SKM-1 (cell line): ENCODE measurements around the gene SPATC1L.

Source experiments
- DNase-seq: peaks from one replicate; lab custom pipeline; 2025; ENCODE audit not compliant: unreplicated experiment; lab: John Stamatoyannopoulos, UW

The SPATC1L gene

GRCh38 chr21:46122237-46122671 is 62.0 kb downstream of the SPATC1L start:
- no peak for DNase-seq

DNA sequence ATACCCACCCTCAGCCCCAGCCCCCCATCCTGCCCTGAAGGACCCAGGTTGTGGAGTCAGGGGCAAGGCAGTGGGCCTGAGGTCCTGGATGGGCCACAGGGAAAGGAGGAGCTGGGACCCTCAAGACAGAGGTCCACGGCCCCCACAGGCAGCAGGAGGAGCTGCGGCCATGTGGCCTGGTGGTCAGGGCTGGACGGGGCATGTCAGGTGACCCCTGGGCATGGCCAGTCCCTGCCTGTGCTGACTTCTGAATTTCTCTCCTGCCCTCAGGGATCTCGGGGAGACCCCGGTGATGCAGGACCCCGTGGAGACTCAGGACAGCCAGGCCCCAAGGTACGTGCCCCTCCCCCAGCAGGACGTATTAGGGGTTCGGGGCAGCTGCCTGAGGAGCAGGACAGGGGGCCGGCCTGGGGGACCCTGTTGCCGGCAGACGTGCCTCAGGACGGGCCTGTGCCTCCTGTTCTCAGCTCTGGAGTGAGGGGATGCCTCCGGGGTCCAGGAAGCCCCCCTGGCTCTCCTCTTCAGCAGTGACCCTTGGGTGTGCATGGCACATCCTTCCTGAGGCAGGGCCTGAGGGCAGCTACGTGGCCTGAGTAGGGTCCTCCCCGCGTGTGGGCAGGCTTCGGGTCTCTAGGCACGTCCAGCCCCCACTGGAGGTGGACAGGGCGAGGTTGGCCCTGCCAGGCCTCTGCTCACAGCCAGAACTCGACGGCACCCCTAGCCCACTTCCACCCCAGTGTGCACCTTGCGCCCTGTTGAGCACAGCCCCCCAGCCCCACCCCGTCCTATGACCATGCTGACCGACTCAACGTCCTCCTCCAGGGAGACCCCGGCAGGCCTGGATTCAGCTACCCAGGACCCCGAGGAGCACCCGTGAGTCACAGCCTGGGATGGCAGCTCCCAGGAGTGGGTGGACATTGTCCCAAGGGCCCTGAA is 62.7 kb downstream of the SPATC1L start:
- DNase-seq: no peak

GRCh38 chr21:46120301-46121285 is 63.7 kb downstream of the SPATC1L start:
- no peak for DNase-seq

DNA sequence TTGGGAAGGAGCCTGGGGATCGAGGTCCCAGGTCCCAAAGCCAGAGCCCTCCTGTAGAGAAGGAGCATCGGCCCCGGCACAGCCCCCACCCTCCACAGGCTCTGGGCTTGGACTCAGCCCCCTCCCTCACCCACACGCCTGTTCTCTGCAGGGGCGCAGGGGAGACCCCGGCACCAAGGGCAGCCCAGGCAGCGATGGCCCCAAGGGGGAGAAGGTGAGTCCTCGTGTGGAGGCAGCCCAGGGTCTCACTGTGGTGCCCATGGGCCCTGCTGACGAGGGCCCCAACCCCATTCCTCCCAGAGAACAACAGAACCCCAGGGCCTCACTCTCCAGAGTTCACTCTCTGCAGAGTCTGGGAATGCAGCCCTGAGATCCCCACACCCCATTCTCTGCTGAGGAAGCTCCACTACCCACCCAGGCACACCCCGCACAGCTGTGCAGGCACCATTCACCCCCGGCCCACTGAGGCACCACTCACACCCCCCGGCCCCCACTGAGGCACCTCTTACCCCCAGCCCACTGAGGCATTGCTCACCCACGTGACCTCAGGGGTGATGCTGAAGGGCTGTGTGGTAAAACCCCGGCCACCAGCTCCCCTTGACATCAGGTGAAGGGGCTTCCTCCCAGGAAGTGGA is 64.5 kb downstream of the SPATC1L start:
- DNase-seq: no peak

DNA sequence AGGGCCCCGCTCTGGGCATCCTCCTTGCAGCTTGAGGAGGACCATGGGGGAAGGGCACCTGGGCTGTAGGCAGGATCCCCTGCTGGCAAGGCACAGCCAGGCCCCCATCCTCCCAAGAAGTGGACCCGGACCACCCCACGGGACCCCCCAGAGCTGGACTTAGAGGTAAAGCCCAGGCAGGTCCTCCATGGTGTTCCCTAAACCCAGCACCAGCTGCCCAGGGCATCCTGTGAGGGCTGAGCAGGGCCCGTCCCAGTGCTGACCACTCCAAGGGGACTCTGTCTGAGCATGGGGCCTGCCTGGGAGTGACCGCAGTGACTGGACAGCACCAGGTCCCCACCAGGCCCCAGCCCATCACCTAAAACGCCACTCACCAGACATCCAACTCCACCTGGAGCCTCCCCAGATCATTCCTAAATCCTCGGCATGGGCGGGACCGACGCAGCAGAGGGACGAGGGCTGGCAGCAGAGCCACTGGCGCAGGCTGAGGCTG is 65.1 kb downstream of the SPATC1L start:
- DNase-seq: no peak

DNA sequence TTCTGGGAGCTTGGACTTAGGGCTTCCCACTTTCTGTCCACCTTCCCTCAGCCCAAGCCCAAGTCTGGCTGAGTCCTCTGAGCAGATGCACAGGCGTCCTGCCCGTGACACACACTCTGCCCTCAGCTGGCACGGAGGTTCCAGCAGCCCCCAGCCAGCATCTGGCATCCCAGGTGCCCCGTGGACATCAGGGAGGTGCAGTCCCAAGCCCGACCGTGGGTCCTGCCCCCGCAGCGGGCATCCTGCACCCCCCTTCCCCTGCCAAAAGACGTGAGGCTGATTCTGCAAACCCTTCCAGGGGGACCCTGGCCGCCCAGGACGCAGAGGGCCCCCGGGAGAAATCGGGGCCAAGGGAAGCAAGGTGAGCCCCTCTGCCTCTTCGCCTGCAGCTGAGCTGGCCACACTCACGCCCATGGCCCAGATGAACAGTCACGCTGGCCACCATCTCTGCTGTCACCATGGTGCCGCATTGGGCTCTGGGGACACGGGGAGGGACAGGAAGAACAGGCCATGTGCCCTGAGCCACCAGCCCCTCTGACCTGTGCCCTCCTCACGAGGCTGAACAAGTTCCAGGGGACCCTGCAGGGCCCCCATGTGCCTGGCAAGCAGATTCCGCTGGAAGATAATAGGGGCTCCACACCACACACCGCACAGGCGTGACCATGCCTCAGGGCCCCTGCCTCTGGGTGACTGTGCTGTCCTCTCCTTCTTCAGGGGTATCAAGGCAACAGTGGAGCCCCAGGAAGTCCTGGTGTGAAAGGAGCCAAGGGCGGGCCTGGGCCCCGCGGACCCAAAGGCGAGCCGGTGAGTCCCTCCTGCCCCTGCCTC is 65.7 kb downstream of the SPATC1L start:
- no peak for DNase-seq

DNA sequence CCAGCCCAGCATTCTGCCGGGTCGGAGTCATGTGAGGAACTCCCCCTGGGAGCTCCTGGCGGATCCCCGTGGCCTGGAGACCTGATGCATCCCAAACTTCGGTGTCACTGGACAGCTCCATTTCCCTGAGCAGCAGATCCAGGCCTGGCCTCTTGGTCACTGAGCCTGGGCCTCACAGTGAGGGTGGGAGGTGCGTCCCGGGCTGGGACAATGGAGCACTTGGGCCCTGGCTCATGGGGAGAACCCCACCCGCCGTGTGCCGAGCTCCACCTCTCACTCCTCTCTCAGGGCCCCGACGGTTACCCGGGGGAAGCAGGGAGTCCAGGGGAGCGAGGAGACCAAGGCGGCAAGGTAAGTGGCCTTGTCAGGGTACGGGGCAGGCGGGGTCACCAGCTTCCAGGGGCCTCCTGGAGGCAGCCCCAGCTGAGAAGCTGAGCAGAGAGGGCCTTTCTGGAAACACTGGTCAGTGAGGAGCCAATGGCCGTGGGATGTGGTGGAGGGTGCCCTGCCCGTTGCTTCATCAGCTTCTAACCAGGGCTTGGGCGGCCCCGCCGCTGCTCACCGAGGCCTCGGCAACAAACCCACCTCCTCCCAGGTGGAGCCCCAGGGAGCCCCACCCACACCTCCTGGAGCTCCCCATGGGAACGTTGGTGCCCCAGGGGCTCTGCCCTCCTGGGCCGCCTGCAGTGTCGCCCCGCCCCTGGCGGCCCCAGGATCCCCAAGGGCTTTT is 66.5 kb downstream of the SPATC1L start:
- DNase-seq: no peak

DNA sequence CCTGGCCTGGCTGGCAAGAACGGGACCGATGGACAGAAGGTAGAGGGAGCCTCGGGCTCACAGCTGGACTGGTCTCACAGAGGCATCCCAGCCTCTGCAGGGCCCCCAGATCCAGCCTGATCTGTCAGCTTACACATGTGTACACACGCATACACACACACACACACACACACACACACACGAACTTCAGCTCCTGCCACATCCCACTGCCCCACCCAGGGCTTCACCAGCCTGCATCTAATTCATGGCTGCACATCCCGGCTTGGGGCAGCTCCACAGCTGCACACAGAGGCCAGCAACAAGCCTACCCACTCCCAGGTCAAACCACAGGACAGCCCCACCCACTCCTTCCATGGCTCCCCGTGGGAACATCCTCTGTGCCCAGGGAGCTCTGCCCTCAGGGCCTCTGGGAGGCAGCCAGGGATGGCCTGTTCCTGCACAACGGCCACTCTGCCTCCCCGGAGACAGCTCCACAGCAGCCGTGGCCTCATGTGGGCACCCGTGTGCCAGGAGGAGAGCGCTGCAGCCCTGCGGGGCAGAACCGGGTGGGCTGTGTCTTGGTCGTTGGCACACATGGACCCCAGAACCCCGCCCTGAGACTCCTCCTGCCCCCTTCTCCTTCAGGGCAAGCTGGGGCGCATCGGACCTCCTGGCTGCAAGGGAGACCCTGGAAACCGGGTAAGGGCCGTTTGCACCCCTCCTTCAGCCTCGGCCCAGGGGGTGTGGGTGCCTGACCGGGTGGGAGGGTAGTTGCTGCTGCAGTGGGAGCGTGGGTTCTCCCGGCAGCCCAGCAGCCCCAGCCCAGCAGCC is 67.3 kb downstream of the SPATC1L start:
- DNase-seq: no peak

DNA sequence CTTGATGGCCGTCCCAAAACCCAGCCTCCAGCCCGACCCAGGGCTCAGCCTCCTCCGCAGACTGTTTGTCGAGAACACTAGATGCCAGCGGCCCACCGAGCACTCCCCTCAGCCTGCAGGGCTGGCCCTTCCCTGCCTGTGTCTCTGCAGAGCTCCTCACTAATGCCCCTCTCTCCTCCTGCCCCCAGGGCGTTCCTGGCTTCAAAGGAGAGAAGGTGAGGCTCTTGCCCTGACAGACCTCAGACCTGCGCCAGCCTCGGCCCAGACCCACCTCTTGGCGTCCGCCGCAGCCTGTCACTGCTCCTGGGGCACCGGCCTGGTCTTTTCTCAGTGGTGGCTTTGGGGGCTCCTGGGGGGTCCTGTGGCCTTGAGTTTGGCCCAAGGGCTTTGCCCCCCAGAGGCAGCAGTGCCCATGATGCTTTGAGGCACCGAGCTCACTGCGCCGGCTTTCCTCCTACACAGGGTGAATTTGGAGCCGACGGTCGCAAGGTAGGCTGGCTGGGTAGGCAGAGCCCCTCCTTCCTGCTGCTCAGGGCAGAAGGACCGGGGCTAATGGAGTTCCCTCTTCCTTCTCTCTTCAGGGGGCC is 68.0 kb downstream of the SPATC1L start:
- DNase-seq: no peak

- DNase-seq: no peak
Observed at GRCh38 chr21:46115441-46116188, 68.6 kb downstream of the SPATC1L start.

DNA sequence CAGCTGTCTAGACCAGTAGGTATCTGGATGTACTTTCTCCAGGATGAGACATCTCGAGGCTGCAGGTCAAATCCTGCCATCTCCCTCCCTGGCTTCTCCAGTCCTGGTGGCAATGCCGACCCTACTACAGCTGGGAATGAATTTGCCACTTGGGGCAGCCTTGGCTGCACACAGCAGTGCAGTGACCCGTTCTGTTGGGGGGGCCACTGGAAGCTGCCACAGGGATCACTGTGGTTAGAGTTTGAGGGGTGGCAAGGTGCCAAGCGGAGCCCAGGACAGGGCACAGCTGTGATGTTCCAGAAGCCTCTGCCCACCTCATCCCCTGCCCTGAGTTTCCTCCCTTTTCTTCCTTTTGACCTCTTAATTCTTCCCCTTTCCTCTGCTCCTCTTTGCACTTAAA is 69.3 kb downstream of the SPATC1L start:
- DNase-seq: no peak

DNA sequence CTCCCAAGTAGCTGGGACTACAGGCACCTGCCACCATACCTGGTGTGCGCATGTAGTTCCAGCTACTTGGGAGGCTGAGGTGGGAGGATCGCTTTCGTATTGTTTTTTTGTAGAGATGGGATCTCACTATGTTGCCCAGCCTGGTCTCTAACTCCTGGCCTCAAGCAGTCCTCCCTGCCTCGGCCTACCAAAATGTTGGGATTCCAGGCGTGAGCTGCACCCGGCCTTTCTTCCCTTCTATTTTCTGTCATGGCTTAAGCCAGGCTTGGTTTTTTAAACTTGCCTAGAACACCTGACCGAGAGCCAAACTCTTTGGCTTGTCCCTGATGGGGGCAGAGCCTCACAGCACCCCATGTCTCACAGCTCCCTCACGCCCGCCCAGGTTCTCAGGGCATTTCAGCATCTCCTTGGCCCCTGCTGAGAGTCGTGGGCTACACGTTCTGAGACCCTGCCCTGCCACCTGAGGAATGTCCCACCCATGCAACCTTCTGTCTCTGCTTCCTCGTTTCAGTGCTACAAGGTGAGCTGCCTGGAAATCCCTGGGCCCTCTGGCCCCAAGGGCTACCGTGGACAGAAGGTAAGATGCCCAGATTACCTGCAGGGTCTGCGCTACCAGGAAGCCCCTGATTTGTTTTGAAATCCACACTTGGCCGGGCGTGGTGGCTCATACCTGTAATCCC is 70.6 kb downstream of the SPATC1L start:
- DNase-seq: no peak

- DNase-seq: no peak
Observed at GRCh38 chr21:46112725-46113215, 71.5 kb downstream of the SPATC1L start.

GRCh38 chr21:46111857-46112724 is 72.2 kb downstream of the SPATC1L start:
- DNase-seq: no peak

GRCh38 chr21:46111193-46111571 is 73.1 kb downstream of the SPATC1L start:
- DNase-seq: no peak
